HG02588 (cell line): Measurements from ENCODE around the gene CDC5L.

Experiments
- ATAC-seq: cut with Tn5 transposase; IDR thresholded peaks from one replicate; pipeline ENCODE4 v1.9.1; 2021; ENCODE audit warnings: mild to moderate bottlenecking, moderate library complexity; ENCODE audit not compliant: unreplicated experiment

Gene CDC5L

DNA sequence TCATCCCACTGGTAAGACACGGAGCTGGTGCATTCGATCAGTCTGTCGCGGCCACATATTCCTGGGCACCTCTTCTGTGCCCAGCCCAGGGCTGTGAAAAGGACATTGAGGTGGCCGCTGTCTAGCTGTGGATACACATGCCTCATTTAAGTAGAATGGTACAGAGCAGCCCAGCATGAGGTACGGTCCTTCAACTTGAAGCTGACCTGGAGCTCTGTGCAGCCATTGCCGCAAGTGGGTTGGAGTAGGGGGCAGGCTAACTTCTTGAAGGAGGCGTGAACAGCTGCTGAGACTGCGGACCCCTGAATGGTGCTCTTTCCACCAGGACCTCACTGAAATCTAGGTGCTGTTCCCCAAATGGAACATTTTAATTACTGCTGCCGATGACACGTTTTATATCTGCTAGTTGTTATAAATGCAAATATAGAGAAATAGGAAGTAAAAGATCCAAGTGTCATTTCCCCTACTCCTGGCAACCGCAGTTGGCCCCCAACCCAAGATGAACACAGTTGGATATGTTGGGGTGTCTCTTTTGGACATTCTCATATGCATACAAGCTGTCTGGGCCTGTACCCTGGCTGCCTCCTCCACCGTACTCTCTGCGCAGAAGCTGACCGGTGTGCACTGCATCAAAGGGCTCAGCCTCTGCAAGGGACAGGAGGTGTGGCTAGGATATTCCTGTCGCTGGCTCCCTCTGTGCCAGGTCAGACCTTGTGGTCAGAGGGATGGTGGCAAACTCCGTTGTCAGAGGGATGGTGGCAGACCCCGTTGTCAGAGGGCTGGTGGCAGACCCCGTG, 86.1 kb downstream of the CDC5L start:
- no peak for ATAC-seq

DNA sequence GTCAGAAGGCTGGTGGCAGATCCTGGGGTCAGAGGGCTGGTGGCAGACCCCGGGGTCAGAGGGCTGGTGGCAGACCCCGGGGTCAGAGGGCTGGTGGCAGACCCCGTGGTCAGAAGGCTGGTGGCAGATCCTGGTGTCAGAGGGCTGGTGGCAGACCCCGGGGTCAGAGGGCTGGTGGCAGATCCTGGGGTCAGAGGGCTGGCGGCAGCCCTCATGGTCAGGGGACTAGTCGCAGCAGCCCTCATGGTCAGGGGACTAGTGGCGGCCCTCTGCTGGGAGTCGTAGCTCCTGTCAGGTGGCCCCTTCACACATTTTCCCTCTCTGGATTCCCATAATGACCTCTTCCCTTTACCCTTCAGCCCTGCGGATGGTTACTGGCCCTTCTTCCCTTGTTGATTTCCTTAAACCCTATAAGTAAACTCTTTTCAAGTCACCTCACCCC, 86.7 kb downstream of the CDC5L start:
- no peak for ATAC-seq

DNA sequence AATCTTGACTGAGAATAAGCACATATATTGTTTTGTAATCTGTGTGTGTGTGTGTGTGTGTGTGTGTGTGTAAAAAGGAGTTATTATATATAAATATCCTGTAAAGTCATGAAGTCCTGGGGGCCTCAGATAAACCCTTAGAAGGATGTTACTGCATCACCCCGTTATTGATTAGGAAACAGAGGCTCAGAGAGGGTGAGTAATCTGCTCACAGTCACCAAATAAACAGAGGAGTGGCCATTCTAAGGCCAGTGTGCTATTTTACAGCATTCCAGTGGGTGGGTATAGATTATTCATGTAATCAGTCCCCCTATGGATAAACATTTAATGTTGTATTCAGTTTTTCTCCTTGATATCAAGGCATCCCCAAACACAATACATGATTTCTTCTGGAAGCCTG, 87.1 kb downstream of the CDC5L start:
- ATAC-seq = no peak

DNA sequence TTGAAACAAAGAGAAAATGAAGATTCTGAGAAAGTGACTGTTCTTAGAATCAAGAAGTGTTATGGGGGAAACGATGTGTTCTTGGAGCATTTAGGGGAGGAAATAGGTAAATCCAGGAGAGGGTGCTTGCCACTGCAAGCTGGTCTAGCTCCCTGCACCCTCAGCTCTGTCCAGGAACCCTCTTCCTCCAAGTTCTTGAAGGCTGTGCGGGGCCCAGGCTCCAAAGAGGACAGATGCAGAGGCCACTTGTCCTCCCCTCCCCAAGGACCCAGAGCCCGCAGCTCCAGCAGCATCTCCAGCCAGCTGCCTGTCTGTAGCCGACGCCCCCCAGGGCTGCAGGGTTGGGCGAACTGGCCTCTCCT, 87.9 kb downstream of the CDC5L start:
- ATAC-seq = no peak

DNA sequence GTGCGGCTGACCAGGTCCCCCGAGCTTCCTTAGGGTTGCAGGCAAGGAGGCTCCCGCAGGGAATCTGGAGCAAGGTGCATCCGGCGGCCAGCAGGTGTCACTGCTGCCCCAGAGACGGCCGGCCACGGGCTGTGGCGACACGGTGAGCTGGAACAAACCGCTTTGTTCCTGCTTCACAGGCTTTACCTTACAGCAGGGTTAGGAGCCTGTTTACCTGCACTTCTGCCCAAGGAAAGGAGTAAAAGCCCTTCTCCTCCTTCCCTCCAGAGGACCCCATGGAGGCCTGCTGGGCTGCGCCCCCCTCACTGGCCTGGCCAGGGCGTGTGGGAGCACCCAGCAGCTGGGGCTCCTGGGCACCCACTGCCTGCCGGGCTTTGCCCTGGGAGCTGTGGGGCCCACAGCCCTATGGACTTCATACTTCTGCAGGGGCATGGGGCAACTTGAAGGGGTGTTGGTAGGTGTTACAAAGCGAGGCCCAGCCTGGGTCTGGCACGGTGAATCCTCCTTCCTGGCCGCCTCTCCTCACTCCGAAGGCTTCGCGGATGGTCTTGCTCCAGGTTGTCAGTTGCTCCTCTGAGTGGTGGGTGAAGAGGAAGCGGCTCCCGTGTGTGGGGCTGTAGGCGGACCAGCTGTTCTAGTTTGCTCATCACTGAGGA, 88.4 kb downstream of the CDC5L start:
- ATAC-seq = peak; percentile 63

DNA sequence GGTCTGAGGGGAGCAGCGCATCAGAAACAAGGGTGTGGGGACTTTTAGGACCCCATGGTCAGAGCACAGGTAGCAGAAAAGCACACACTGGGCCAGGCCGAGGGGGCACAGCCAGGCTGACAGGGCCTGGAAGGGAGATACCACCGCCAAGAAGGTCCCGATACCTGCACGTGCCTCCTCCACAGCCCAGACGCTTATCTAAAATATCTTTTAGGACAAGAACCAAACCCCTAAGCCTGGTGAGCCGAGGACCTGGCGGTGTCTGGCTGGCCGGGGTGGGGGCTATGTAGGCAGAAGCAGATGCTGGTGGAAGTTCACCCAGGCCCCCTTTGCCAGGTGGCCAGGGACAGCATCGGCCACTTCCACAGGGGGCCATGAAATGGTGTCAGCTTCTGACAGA, 89.3 kb downstream of the CDC5L start:
- ATAC-seq = no peak

DNA sequence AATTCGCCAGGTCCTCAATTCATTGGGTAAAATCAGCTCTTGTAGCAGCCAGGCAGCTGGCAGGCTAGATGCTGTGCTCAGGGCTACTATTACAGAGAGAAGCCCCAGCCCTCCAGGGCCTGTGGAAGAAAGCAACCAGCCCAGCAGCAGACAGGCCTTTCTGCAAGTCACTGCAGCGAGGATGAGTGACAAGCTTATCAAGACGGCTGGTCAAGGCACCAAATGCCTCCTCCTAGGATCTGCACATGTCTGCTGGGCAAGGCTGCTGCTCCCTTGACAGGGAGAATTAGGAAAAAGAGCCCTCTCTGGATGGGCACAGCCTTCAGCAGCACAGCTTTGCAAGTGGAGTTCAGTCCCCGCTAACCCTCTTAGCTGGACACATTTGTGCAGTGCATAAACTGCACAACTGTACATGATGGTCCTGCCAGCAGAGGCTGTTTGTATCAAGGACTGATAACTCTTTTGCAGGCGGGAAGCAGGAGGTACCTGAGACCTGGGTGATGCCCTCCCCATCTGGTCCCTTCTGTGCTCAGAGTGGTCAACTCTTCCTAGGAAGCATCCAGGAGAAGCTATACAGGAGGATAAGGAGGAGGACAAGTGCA, 89.9 kb downstream of the CDC5L start:
- no peak for ATAC-seq

DNA sequence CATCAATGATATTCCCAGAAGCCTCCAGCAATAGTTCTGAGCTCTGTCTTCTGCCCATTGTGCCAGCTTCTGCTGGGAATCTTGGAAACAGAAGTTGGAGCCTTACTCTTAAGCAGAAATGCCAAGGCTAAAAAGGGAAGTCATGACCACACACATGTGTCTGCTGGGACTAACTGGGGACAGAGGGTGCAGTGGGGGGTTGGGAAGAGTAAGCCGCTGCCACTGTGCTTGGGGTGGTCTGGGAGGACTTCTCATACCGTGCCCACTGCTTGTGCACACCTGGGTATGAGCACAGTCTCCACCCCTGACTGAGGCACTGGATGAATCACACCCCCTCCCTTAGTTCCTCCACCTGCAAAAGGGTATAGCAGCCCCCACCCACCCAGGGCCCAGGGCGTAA, 90.7 kb downstream of the CDC5L start:
- no peak for ATAC-seq

DNA sequence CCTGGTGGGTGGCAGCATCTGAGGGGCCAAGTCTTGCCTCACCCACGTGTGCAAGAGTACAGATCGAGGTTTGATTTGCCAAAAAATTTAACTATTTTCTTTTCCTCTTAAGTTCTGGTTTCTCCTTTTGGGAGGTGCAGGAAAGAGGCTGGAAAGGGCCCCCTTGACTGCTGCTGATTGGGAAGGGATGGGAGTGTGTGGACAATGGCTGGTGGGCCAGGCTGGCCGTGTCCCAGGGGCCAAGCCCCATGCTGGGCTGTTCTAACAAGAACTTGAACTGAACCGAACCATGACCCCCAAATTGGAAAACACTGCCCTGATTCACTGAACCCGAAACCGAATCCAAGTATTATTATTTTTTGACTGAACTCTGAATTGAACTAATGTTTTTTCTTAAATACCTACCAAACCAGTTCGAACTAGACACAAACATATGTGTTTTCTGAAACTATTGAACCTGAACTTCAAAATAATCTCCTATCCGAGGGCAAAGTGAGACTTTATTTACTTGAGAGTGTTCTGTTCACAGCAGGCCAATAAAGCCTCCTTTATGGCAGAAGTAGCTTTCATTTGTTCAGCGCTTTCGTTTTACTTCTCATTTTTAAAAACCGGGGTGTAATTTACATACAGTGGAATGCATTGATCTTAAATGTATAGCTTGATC, 91.2 kb downstream of the CDC5L start:
- ATAC-seq = no peak

DNA sequence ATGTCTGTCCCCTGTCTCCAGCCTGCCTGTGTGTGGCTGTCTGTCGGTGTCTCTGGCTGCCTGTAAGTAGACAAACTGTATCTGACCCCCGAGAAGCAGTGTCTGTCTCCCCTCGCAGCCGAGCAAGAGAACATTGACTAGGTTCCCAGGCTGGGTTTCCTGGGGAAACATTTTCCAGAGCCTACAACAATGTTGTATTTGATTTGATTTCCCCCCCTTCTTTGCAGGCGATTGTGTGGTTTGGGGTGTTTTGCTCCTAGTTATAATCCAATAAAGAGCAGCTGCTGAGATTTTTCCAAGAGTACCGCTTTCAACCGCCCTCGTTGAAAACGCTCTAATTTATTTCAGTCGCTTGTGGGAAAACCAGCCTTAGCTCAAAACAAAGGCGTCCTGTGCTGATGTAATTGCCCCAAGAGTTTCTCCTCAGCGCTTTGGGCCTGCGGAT, 92.6 kb downstream of the CDC5L start:
- no peak for ATAC-seq

DNA sequence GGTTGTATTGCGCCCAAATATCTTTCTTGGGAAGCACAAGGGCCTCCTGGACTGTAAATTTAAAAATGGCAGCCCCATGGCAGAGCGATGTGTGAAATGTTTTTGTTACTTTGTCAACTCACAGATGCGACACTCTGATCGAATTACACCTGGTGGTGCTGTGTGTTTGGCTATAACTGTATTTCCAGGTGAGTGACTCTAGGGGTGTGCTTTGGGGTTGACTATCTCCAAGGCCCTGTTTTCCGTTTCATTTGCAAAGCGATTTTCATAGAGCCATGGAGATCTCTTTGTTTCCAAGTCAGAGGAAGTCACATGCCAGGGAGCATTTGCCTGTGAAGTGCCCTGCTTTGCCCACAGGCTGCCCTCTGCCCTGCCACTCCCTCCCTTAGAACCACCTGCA, 93.5 kb downstream of the CDC5L start:
- ATAC-seq = no peak

DNA sequence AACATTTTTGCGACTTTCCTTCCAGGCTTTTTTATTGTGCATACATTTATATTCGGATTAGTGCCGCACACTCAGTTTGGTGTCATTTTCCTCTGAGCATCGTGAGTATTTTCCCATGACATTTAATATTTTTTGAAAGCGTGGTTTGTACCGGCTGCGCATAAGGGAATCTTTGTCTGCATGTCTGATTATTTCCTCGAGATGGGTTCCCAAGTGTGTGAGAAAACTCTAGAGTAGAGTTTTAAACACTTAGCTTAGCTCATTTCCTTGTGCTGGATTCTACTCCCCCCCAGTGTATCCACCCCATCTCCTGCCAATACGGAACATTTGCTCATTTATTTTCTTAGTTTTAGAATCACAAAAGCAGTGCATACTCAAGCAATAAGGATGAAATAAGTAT, 94.3 kb downstream of the CDC5L start:
- no peak for ATAC-seq

DNA sequence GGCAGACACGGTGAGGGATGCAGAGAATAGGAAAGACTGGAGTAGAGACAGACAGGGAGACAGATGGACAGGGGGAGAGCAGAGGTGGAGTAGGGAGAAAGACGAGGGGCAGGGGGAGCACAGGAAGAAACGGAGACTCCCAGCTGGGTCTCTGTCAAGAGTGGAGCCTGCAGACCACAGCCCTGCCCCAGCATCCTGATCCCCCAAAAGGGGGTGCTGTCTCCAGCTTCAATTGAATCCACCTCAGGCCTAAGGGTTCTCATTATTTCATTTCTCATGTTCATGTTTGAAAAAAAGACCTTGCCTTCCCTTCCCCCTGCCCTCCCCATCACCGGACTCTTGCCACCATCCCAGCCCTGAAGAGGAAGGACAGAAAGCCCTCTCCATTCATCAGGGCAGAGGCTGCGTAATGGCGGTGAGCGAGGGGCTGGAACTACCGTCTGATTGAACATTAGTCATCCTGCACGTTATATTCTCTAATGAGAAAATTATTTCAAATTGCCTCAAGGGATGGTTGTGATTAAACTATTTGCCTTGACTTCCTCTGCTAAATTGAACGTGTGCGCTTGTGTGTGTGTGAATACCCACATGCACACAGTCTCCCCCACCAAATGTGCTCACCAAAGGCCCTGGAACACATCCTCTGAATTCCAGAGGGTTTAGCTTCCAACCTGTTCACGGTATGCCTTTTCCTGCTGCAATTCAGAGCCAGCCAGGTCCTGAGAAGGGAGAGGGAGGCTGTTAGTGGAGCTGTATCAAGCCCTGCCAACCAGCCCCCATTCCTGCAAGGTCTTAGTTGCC, 98.3 kb downstream of the CDC5L start:
- no peak for ATAC-seq

DNA sequence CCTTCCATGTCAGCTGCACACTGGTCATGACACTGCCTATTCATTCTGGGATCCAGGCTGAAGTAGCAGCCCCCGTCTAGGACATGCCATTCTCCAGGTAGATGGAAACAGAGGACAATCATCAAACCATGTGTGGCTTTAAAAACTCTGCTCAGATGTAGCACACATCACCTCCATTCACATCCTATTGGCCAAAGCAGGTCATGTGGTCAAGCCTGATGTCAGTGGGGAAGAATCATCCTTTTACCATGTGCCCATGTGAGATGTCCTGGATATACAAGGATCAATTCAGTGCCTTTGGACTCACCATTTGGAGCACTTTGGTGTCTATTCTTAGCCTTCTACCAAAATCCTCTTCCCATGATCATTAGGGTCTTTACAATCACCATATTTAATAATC, 99.5 kb downstream of the CDC5L start:
- no peak for ATAC-seq

DNA sequence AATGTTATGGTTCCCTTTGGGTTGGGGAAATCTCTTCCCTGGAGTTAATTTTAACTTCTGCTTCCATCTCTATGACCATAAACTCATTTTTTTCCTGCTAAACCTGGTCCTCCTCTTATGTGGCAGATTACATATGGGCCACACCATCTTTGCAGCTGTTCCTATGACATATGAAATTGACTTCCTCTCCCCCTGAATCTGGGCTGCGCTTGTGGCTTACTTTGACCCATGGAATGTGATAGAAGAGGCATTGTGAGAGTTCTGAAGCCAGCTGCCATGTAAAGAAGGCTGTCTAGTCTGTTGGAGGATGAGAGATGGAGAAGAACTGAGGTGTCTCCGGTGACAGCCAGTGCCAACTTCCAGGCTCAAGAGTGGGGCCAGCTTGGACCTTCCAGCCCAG, 100.1 kb downstream of the CDC5L start:
- ATAC-seq = no peak

DNA sequence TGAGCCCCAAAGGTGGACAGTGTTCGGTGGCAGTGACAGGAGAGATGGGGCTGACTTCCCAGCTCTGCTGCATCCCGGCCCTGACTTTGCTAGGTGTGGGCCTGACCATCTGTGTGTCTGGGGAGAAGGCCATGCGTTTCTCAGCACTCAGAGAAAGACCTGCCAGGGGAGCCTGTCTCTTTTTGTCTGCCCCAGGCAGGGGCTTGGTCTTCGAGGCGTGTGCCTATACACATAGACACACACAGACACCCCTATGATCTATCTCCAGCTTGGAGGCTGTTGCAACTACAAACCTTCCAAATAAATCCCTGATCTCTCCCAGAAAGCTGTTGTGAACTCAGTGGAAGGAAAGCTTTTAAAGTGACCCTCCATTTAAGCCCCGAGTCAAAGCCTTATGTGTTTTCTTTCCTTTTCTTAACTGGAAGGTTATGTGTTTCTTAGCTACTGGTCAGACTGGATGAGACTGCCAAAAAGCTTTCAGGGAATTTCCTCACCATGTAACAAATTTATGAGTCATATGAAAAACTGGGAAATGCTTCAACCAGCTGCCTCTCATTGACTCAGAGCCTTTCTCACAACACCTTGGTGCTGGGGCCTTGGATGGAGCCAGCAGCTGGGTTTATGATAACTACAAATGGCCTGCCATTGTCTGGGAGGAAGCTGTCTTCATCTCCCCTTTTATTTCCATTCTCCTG, 102.6 kb downstream of the CDC5L start:
- no peak for ATAC-seq

DNA sequence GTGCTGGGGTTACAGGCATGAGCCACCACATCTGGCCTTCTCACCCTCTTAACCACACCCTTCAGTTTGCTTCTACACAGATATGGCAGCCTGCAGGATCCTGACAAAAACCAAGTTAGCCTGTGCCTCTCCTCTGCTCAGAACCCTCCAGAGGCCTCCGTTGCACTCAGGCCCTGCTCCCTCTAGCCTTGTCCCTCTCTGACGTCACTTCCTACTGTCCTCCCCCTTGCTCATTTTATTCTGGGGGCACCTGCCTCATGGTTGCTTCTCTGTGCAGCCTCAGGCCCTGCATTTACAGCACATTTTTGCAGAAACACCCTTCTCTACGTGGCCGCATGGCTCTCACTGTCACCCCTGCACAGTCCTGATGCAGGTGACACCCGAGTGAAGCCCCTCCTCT, 105.6 kb downstream of the CDC5L start:
- ATAC-seq = no peak

DNA sequence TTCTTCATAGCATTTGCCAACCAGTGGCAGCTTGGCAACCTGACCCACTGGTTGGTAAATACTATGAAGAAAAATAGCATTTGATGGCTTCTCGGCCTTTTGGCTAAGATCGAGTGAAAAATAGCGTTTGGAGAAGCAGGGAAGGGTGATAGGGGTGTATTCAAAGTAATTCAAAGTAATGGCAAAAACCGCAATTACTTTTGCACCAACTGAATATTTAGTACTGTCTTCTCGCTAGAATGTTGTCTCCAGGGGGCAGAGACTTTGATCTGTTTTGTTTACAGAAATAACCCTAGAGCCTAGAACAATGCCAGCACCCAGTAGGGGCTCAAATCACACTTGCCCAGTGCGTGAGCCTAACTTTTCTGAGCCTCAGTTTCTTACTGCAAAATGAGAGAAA, 106.1 kb downstream of the CDC5L start:
- no peak for ATAC-seq

DNA sequence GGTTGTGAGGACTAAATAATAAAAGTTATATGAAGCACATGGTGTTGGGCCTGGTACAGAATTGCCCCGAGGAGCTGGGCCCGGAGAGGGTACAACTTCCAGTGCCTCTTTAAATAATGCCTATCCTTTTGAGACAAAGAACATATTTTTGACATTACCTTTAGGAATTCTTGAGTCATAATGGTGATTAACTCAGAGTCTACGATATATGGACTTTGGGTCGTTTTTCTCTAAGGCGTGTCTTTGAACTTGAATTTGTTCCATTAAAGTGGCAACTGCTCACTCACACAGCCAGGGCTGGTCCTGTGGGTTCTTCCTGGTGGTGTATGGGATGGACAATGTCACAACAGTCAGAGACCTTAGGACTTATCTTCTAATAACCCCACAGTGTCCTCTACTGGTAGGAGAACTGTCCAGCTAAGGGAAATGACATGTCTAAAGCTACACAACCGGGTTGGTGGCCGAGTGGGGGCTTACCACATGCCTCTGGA, 106.5 kb downstream of the CDC5L start:
- no peak for ATAC-seq
